Measurements from ENCODE around the gene DOCK11.

- no peak for TF ChIP-seq EZH2 (IDR thresholded peaks at IDR 0.05; ENCODE audit: borderline replicate concordance, insufficient read depth, low read length, poor library complexity, severe bottlenecking)
- TF ChIP-seq, protein P1, sequence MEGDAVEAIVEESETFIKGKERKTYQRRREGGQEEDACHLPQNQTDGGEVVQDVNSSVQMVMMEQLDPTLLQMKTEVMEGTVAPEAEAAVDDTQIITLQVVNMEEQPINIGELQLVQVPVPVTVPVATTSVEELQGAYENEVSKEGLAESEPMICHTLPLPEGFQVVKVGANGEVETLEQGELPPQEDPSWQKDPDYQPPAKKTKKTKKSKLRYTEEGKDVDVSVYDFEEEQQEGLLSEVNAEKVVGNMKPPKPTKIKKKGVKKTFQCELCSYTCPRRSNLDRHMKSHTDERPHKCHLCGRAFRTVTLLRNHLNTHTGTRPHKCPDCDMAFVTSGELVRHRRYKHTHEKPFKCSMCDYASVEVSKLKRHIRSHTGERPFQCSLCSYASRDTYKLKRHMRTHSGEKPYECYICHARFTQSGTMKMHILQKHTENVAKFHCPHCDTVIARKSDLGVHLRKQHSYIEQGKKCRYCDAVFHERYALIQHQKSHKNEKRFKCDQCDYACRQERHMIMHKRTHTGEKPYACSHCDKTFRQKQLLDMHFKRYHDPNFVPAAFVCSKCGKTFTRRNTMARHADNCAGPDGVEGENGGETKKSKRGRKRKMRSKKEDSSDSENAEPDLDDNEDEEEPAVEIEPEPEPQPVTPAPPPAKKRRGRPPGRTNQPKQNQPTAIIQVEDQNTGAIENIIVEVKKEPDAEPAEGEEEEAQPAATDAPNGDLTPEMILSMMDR (IDR thresholded peaks at IDR 0.05; ENCODE audit: poor library complexity, severe bottlenecking) = no peak
- TF ChIP-seq POLR2AphosphoS5 (IDR thresholded peaks at IDR 0.05) = no peak
- TF ChIP-seq SMC3 (conservative IDR thresholded peaks at IDR 0.05; ENCODE audit: poor library complexity) = no peak
- TF ChIP-seq, protein P2, sequence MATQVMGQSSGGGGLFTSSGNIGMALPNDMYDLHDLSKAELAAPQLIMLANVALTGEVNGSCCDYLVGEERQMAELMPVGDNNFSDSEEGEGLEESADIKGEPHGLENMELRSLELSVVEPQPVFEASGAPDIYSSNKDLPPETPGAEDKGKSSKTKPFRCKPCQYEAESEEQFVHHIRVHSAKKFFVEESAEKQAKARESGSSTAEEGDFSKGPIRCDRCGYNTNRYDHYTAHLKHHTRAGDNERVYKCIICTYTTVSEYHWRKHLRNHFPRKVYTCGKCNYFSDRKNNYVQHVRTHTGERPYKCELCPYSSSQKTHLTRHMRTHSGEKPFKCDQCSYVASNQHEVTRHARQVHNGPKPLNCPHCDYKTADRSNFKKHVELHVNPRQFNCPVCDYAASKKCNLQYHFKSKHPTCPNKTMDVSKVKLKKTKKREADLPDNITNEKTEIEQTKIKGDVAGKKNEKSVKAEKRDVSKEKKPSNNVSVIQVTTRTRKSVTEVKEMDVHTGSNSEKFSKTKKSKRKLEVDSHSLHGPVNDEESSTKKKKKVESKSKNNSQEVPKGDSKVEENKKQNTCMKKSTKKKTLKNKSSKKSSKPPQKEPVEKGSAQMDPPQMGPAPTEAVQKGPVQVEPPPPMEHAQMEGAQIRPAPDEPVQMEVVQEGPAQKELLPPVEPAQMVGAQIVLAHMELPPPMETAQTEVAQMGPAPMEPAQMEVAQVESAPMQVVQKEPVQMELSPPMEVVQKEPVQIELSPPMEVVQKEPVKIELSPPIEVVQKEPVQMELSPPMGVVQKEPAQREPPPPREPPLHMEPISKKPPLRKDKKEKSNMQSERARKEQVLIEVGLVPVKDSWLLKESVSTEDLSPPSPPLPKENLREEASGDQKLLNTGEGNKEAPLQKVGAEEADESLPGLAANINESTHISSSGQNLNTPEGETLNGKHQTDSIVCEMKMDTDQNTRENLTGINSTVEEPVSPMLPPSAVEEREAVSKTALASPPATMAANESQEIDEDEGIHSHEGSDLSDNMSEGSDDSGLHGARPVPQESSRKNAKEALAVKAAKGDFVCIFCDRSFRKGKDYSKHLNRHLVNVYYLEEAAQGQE (IDR thresholded peaks at IDR 0.05; ENCODE audit: borderline replicate concordance) = no peak
- no peak for TF ChIP-seq TAF1 (IDR thresholded peaks at IDR 0.05; ENCODE audit: low read depth)
Observed at GRCh38 chrX:118596390-118596789, 100.8 kb downstream of the DOCK11 start.

Measured in neural cell (in vitro differentiated cells).